Neutrophil (primary cell): ENCODE data around the gene ACACA.

Experiments used
- H3K27ac ChIP-seq: fragments of 200-600 bp; sonication (generic); 2 replicates; pipeline ENCODE4 v1.5.1; 2016; ENCODE audit warnings: mild to moderate bottlenecking, moderate library complexity
- H3K27me3 ChIP-seq: fragments of 200-600 bp; sonication (generic); 2 replicates; pipeline ENCODE4 v1.6.0; 2016; ENCODE audit warnings: mild to moderate bottlenecking
- H3K36me3 ChIP-seq: fragments of 200-600 bp; sonication (generic); 2 replicates; pipeline ENCODE4 v1.5.1; 2017
- H3K4me1 ChIP-seq, 2 experiments: fragments of 200-600 bp in 1 of 2; sonication (generic) in 1 of 2; 1 replicate in 1 of 2; 2 replicates in 1 of 2; pipeline versions ENCODE4 v1.5.1 to v1.6.1; 2013 to 2016; ENCODE audit warnings: low read depth in 1 of 2, low read length in 1 of 2, mild to moderate bottlenecking in 1 of 2, moderate library complexity in 1 of 2; ENCODE audit not compliant: control insufficient read depth in 1 of 2, insufficient read depth in 1 of 2
- H3K4me3 ChIP-seq, 2 experiments: fragments of 200-600 bp in 1 of 2; sonication (generic) in 1 of 2; 1 replicate in 1 of 2; 2 replicates in 1 of 2; pipeline ENCODE4 v1.5.1; 2013 to 2016; ENCODE audit warnings: low read depth in 1 of 2, low read length in 1 of 2, mild to moderate bottlenecking in 1 of 2, moderate library complexity in 1 of 2
- H3K9me3 ChIP-seq: fragments of 200-600 bp; sonication (generic); 2 replicates; pipeline ENCODE4 v1.5.1; 2016
- CTCF ChIP-seq: fragments of 200-600 bp; sonication (generic); IDR thresholded peaks from 2 replicates; pipeline ENCODE4 v1.5.1; 2016; ENCODE audit warnings: antibody characterized with exemption

ACACA gene

GRCh38 chr17:37194208-37194607, 212.4 kb downstream of the ACACA start:
- TF ChIP-seq CTCF: no peak
- Histone ChIP-seq H3K27ac (no peak overlapping the region), H3K9me3 (no peaks in the 10 kb centered on the region), H3K36me3 (no peaks in the 10 kb centered on the region), H3K4me1 (no peaks in the 10 kb centered on the region), H3K27me3 (no peaks in the 10 kb centered on the region), H3K4me3 (no peak overlapping the region)

- no peaks in the 10 kb centered on the region for H3K9me3 ChIP-seq
- no peaks in the 10 kb centered on the region for H3K36me3 ChIP-seq
- H3K4me3 ChIP-seq: no peak overlapping the region
- H3K27ac ChIP-seq: no peak overlapping the region
- no peaks in the 10 kb centered on the region for H3K4me1 ChIP-seq
- no peaks in the 10 kb centered on the region for H3K27me3 ChIP-seq
- no peak for TF ChIP-seq CTCF
Measured at GRCh38 chr17:37191219-37191618, 215.4 kb downstream of the ACACA start.

DNA sequence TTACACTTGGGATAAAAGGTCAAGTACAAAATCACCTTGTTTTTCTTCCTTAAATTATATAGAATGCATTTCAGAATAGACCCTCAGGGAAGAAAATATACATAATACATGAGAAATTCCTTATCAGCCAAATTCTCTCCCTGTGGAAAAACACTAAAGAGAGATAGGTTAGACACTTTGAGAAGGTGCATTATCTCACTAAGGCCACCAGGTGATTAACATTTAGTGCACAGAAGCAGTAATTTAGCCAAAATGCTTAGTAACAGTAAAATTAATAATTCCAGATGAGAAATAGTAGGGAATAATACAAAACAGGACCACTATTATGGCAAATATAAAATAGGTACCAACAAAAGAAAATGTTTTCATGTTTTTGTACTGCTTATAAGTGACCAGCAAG, 216.1 kb downstream of the ACACA start:
- H3K27ac ChIP-seq: no peak overlapping the region
- H3K4me1 ChIP-seq: no peaks in the 10 kb centered on the region
- H3K9me3 ChIP-seq: no peaks in the 10 kb centered on the region
- H3K36me3 ChIP-seq: no peaks in the 10 kb centered on the region
- no peak overlapping the region for H3K4me3 ChIP-seq
- no peak for TF ChIP-seq CTCF
- no peaks in the 10 kb centered on the region for H3K27me3 ChIP-seq

DNA sequence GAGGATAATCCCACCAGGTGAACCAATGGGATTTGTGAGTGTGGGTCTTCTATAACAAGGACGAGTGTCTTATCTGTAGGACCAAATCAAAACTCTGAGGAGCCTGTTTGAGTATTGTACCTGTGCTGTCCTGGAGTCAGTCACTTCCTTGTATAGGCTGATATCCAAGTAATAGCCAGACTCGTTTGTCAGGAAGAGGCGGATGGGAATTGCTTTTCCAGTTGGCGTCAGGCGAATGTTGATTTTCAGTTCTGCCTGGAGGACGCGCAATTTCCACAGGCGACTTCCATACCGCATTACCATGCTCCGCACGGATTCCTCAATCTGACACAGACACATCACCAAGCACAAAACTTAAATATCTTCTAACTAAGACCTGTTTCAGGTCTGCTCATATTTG, 218.5 kb downstream of the ACACA start:
- Histone ChIP-seq H3K27ac (no peak overlapping the region), H3K36me3 (no peaks in the 10 kb centered on the region), H3K9me3 (no peaks in the 10 kb centered on the region), H3K4me3 (no peak overlapping the region), H3K4me1 (no peaks in the 10 kb centered on the region), H3K27me3 (no peaks in the 10 kb centered on the region)
- no peak for TF ChIP-seq CTCF

DNA sequence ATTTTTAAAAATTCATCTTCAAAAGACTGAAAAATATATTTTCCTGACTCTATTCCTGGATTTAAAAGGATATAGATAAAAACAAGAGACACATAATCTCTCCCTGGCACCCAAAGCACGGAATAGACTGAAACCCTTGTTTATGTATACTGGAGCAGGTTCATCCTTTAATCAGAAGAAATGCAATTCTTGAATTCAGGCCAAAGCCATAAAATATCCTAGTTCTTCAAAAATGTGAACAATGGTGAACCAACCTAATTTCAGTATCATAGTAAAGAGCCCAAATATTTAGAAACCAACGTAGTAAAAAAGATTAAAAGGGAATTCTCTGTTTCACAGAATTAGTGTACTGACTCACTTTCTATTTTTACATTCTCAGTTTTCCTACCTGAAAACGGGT, 219.4 kb downstream of the ACACA start:
- H3K27ac ChIP-seq: no peak overlapping the region
- no peak for TF ChIP-seq CTCF
- no peaks in the 10 kb centered on the region for H3K27me3 ChIP-seq
- H3K4me1 ChIP-seq: no peaks in the 10 kb centered on the region
- no peaks in the 10 kb centered on the region for H3K9me3 ChIP-seq
- no peaks in the 10 kb centered on the region for H3K36me3 ChIP-seq
- no peak overlapping the region for H3K4me3 ChIP-seq

GRCh38 chr17:37182786-37183465, 223.7 kb downstream of the ACACA start:
- no peaks in the 10 kb centered on the region for H3K9me3 ChIP-seq
- no peak for TF ChIP-seq CTCF
- H3K4me1 ChIP-seq: no peaks in the 10 kb centered on the region
- no peak overlapping the region for H3K4me3 ChIP-seq
- H3K27me3 ChIP-seq: no peaks in the 10 kb centered on the region
- no peaks in the 10 kb centered on the region for H3K36me3 ChIP-seq
- H3K27ac ChIP-seq: no peak overlapping the region
